GM21360 (cell line): ENCODE measurements around the gene GDAP1L1.
"Not testable (repeated sequence)": the region's sequence is repeated elsewhere in the genome, so short reads cannot be mapped to it uniquely, and the experiment has no call there.

Source experiments
- ATAC-seq: cut with Tn5 transposase; IDR thresholded peaks from one replicate; pipeline ENCODE4 v1.9.1; 2021; ENCODE audit warnings: mild to moderate bottlenecking, moderate library complexity; ENCODE audit not compliant: unreplicated experiment

The GDAP1L1 gene

DNA sequence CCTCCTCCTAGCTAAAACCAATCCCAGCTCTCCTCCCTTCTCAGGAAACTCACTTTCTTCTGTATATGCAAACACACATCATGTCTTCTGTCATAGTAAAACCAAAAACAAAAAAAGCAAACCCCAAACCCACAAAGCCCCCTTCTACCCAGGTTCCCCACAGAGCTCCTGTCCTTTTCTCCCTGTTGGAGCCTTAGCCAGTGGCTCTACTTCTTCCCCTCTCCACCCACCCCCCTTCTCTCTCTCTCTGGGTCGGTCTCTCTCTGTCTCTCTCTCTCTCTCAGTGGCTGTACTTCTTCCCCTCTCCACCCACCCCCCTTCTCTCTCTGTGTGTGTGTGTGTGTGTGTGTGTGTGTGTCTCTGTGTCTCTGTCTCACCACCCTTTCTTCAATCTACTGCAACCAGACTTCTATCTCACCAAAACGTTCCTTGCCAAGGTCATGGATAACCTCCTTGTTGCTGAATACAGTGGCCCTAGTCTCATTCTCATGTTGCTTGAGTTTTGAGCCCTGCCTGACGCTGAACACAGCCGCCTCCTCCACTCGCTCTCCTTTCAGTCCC is 27.9 kb upstream of the GDAP1L1 start:
- no peak for ATAC-seq

DNA sequence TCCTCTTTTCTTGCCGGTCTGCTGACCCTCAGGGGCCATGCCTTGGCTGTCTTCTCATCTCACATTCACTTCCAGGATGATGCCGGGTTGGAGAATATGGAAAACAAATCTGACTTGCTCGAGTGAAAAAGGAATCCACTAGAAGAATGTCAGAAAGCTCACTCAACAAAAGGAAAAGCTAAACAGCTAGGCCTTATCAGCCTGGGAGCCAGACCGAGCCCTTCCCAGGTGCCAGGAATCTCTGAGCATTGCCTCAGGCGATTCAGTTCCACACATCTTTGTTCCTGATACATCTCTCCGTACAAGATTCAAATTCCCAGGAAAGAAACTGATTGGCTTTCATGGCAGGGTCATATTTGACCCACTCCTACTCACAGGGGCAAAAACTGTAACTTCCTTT is 27.3 kb upstream of the GDAP1L1 start:
- ATAC-seq = no peak

DNA sequence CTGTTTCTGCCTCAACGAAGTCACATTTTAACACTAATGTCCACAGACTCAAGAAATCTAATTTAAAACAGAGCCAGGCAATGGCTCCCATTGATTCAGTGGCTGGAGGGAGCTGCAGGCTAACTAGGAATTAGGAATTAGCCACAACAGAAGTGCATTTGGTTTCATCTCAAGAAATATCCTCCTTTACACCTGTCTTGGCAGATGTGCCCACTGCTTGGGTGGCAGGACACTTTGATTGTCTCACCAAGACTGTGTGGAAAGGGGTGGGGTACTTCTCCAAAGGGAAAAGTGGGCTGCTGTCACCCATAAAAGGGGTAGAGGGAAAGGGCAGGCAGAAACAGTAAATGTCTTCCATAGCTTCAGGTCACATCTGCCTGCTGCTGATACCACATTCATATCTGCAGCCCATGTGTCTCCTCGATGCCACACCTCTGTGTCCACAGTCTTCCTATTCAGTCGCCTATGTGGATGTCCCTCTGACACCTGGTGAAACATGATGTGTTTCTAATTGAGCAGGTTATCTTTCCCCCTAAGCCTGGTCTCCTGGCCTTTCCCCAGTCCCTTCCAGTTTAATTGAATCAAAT is 25.6 kb upstream of the GDAP1L1 start:
- no peak for ATAC-seq

DNA sequence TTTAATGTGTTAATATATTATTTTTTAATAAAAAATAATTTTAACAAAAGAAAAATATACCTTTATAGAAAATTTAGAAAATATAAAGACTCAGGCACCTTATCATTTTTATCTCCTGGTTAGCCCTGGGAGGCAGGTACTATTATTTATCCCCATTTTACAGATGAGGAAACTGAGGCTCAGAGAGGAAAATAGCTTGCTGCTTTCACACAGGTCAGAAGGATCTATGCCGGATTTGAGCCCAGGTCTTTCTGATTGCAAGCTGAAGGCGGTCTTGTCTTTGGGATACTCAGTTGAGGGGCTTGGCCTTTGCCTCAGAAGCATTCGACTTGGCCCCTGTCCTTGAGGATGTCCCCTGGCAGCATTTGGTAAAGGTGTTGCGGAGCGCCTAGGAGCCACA is 25.1 kb upstream of the GDAP1L1 start:
- ATAC-seq = no peak

DNA sequence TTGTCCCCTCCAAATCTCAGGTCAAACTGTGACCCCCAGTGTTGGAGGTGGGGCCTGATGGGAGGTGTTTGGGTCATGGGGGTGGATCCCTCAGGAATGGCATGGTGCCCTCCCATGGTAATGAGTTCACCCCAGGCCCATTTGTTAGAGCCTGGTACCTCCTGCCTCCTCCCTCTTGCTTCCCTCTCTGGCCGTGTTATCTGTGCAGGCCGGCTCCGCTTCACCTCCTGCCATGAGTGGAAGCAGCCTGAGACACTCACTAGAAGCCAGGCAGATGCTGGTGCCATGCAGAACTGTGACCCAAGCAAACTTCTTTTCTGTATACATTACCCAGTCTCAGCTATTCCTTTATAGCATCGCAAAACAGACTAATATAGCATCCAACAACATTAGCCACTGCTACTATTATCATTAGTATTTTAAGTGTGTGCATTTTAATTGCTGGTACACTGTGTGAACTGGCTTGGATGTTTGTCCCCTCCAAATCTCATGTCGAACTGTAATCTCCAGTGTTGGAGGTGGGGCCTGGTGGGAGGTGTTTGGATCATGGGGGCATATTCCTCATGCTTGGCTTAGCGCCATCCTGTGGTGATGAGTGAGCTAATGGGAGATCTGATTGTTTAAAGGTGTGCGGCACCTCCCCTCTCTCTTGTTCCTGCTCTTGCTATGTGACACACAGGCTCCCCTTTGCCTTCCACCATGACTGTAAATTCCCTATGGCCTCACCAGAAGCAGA is 24.3 kb upstream of the GDAP1L1 start:
- no peak for ATAC-seq

DNA sequence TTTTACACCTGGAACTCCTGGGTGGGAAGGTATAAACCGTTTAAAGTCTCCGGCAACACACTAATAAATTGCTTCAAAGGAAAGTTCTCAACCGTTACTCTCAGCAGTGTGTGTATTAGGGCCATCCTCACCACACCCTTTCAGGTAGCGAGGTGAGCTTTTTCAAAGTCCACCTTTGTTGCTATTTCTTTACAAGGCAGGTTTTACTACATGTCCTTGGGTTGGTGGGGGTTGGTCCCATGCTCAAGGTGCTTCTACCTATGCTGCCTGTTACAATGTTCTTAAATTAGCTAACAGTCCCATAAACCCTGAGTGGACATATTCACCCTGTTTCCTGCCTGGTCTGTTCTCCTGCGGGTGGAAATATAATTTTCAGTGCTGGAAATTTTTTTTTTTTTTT is 23.4 kb upstream of the GDAP1L1 start:
- no peak for ATAC-seq

DNA sequence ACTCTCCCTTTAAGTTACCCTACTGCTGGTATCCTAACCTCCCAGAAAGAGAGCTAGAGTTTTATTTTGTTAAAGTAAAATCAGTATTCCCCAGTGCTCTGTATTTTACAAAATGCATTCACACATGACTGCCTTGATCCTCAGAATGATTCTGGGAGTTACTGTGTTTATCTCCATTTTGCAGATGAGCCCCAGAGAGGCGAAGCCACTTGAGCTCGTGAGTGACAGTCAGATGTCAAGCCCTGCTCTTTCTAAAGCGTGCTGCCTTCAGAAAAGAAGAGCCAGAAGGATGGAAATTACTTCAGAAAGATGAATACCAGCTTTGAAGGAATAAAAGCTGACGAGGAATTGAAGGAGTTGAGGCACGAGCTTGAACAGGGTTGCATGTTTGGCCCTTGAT is 22.5 kb upstream of the GDAP1L1 start:
- no peak for ATAC-seq

DNA sequence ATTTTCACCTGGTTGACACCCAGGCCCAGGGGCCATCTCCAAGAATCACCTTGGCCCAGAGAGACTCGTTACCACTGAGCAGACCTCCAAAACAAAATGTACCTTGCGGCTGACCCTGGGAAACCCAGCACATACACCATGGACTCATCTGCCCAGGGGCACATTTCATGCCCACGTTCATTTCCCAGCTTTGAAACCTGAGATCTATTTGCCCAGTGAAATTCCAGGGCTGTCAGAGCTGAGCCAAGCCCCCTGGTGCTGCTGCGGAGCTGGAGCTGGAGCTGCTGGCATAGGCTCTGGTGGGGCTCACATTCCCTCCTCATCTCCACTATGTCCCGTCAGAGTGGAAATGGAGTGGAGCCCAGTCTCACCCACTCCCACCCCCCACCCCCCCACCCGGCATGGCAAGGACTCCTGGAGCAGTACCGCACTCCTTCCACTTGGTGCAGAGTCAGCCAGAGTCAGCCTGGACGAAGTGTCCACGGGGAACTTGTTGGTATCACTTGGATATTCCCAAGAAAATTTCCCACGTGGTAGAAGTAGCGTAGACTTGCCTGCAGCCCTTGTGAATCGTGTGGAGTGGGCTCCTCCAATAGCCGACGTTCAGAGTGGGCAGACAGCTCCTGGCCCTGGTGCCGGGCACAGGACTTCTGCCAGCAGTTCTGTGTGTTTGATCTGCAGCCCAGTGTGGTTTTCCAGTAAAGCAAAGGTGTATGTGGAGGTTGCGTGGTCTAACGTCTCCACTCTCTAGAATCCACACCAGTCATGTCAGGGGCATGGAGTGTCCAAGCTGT is 18.4 kb upstream of the GDAP1L1 start:
- ATAC-seq = no peak

DNA sequence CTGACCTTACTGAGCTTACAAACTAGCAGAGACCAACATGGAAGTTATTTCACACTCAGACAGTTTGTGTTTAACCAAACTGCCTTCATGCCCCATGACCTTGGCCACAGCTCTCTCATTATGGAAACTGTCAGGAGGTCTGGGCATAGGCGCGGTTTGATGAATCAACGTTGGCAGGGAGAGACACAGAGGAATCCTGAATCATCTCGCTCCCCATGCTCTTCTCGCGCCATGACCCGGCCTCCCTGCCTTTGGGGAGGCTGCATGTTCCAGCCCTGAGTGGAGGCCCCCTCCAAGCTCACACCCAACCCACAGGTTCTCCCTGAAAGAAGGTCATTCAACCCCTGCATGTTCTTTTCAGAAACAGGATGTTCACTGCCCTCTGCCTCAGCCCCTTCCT is 15.9 kb upstream of the GDAP1L1 start:
- ATAC-seq = no peak

DNA sequence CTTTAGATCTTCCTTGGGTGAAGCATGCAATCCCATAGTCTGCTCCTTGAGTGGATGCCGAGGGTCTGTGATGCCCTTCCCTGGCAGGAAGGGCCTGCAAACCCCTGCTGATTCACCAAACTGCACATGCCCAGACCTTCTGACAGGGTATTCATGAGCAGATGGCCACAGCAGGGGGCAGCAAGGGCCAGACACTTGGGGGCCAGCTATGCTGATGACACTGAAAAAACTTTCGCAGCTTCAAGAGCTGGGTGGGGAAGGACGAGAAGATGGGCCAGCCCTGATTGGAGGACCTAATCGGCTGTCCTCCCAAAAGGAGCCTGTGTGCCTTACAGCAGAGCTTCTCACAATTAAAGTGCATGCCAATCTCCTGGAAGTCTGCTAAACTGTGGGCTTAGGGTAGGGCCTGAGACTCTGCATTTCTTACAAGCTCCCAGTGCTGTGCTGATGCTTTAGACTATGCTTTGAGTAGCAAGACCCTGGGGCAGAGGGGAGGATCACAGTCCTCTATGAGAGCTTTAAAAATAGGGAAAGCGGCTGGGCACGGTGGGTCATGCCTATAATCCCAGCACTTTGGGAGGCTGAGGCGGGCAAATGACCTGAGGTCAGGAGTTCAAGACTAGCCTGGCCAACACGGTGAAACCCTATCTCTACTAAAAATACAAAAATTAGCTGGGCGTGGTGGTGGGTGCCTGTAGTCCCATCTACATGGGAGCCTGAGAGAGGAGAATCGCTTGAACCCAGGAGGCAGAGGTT is 15.2 kb upstream of the GDAP1L1 start:
- no peak for ATAC-seq

DNA sequence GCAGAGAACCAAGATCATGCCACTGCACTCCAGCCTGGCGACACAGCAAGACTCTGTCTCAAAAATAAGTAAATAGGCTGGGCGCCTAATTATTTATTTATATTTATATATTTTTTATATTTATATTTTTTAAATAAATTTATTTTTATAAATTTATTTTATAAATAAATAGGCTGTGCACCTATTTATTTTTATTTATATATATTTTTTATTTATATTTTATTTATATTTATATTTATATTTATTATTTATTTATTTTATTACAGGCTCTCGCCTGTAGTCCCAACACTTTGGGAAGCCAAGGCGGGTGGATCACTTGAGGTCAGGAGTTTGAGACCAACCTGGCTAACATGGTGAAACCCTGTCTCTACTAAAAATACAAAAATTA is 14.6 kb upstream of the GDAP1L1 start:
- ATAC-seq = not testable (repeated sequence)

DNA sequence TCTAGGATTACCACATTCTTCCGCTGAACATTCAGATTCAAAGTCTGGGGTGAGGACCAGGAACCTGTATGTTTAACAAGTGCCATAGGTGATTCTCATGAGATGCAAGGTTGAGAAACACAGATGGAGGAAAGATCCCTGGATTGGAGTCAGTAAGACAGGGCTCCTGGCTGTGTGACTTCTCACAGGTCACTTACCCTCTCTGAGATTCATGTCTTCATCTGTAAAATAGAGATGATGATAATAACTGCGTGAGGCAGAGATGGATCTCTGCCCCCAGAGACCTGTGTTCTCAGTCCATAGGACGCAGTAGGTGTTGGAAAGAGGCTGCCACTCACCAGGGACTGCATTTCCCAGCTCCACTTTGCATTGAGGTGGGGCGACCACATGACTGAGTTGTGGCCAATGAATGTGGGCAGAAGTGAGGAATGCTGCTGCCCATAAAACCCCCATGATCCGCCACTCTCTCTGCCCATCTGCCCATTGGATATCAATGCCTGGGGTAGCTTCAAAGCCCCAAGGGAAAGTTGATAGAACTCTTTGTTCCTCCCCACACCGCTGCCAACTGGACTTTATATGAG is 13.6 kb upstream of the GDAP1L1 start:
- no peak for ATAC-seq

DNA sequence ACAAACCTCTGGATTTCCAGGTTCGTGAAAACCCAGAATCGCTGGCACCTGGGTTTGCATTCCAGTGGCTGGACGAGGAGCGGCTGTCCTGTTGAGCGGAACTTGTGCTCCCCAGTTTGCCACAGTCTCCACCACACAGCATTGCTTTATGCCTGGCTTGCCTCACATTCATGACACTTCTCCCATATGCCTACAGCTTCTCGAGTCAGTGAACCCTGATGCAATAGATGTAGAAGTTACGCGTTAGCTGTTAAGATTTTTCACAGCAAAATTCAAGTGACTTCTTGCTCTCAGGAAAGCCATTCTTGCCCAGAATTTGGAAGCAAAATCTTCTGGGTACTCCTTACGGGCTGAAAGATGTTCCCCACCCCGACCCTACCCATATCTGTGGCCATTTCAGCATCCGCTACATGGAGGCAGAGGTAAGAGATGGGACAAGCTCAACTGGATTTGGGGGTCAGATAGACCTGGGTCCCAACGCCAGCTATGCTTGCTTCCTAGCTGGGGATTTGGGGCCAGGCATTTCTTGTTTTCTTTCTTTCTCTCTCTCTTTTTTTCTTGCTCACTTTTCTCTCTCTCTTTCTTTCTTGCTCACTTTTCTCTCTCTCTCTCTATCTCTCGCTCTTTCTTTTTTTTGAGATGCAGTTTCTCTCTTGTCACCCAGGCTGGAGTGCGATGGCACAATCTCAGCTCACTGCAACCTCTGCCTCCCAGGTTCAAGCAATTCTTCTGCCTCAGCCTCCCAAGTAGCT is 12.4 kb upstream of the GDAP1L1 start:
- no peak for ATAC-seq

DNA sequence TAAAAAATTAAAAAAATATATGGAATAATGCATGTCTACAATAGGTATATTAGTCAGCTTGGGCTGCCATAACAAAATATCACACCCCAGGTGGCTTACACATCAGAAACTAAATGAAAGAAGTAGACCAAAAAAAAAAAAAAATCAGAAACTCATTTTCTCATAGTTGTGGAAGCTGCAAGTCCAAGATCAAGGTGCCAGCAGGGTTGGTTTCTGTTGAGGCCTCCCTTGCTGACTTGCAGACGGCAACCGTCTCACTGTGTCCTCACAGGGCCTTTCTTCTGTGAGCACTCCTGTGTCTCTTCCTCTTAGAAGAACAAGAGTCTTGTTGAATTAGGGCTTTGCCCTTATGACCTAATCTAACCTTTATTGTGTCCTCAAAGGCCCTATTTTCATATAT is 11.4 kb upstream of the GDAP1L1 start:
- no peak for ATAC-seq

DNA sequence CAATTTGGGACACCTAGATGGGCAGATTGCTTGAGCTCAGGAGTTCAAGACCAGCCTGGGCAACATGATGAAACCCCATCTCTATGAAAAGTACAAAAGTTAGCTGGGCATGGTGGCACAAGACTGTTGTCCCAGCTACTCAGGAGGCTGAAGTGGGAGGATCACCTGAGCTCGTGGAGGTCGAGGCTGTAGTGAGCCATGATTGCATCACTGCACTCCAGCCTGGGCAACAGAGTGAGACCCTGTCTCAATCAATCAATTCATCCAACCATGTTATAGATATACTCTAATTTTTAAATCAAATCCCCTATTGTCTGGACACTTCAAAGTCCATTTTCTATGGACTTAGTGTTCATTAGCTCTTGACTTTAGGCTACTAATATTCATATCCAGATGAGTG is 10.3 kb upstream of the GDAP1L1 start:
- ATAC-seq = not testable (repeated sequence)

DNA sequence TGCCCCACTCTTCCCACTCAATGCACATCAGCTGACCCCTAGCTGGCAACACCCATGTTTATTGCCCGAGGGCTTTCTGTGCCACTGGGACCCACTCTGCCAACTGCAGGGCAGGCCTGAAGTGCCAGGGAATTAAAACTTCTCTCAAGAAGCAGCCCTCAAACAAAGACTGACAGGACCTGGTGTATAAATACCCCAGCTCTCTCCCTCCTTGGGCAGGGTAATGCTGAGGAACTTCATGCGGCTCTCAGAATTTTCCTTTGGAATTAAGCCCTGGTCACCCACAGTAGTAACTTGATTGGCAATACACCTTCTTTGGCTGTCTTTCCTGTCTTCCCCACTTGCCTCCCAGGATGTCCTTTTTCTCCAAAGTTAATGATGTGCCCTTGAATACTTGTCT is 5.3 kb upstream of the GDAP1L1 start:
- no peak for ATAC-seq

DNA sequence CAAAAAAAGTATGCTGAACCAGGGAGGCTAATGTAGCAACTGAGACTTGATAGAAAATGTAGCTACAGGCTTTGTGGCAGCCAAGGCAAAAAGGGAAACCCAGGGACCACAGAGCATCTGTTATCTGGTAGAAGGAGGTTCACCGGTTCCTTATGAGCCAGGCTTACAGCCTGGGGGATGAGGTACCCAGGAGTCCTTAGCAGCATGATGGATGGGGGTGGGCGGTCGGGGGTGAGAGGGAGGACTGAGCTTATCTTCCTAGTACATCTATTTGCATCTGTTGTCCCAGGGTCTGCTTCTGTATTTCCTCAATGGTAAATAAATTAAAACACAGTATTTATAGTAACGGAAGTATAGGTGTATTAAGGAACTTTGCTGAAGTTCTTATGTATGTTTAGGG is 1.1 kb upstream of the GDAP1L1 start:
- ATAC-seq = no peak

DNA sequence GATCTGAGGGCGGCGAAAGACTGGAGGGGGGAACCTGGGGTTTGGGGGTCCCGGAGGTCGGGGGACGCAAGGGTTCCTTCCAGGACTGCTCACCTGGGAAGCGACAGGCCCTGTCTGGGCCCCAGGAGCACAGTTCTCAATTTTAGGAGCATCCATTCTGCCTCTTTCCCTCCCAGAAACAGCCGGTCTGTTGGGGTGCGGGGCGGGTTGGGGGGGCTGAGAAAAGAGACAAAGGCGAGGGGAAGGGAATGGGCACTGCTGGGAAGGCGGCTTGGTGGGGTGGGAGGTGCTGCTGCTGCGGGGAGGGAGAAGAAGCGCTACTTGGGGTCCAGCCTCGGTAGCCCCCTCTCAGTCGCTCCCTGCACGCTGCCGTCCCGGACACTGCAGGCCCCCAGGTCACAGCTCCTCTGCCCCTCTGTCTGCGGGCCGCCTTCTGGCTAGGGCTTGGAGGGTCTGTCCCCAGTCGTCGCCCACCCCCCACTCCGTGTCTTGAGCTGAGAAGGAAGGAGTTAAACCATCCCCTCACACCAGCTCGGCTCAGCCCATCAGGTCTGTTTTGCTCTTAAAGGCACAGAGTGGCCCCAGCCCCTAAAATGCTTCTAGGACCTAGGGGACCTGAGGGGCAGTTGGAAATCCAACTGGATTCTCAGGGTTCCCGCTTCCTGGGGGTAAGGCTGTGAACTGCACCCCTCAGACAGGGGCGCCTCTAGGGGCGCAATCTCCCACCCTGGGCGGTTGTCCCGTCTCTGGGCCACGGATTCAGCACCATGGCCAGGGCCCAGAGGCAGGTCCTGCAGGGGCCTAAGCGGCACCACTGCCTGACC is 690 bp downstream of the GDAP1L1 start:
- ATAC-seq = no peak

DNA sequence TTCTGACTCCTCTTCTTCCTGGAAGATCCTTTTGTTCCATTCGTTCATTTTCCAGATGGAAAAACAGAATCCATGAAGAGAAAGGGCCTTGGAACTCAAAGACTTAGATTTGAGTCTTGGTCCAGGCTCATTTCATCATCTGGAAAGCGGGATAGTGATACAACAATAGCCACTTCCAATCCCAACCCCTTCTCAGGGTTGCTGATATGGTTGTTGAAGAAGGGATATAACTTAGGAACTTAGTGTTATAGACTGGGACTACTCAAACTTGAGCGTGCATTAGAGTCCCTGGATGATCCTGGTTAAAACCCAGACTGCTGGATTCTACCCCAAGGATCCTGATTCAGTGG is 1.3 kb downstream of the GDAP1L1 start:
- no peak for ATAC-seq
